HEK293 (cell line): ENCODE results near the gene ADAMTS8.

Experiments
- CTCF ChIA-PET: fragments of 350-600 bp; formaldehyde crosslinking; extraction: SDS; loops from one replicate; lab custom pipeline; 2021; ENCODE audit warnings: antibody characterized with exemption; lab: Yijun Ruan, JAX
- POLR2A ChIA-PET: fragments of 300-600 bp; formaldehyde crosslinking; extraction: SDS; loops from one replicate; lab custom pipeline; 2020; ENCODE audit warnings: antibody characterized with exemption, inconsistent platforms; lab: Yijun Ruan, JAX
- H3K27ac ChIP-seq: fragments of 200-500 bp; sonication (Bioruptor generic); 2 replicates; pipeline ENCODE4 v1.5.1; 2014; ENCODE audit warnings: low read depth, low read length, control low read depth, inconsistent platforms; ENCODE audit errors: extremely low read depth
- H3K36me3 ChIP-seq, 2 experiments: fragments of 200-500 bp in 1 of 2; sonication (Bioruptor generic) in 1 of 2; 1 replicate in 1 of 2; 2 replicates in 1 of 2; pipeline ENCODE4 v1.5.1; 2014 to 2017; ENCODE audit warnings: inconsistent platforms in 2 of 2, low read length in 2 of 2; ENCODE audit not compliant: control insufficient read depth in 2 of 2, insufficient read depth in 1 of 2
- H3K4me1 ChIP-seq: fragments of 200-500 bp; sonication (Bioruptor generic); 2 replicates; pipeline ENCODE4 v1.5.1; 2014; ENCODE audit warnings: mild to moderate bottlenecking, low read length, inconsistent platforms; ENCODE audit not compliant: control insufficient read depth, insufficient read depth
- H3K4me3 ChIP-seq: 2 replicates; pipeline ENCODE4 v1.5.1; 2011; ENCODE audit warnings: low read depth, mild to moderate bottlenecking, control low read depth, low read length, moderate library complexity
- H3K9me3 ChIP-seq: fragments of 200-500 bp; sonication (Bioruptor generic); 2 replicates; pipeline ENCODE4 v1.5.1; 2014; ENCODE audit warnings: low read depth, low read length, inconsistent platforms; ENCODE audit not compliant: control insufficient read depth, insufficient read depth
- GFI1B ChIP-seq: fragments of 450-650 bp; formaldehyde crosslinking; IDR thresholded peaks from 2 replicates; pipeline ENCODE4 v1.5.1; 2016; ENCODE audit warnings: missing biosample characterization, missing genetic modification characterization
- GLIS1 ChIP-seq: fragments of 450-650 bp; formaldehyde crosslinking; IDR thresholded peaks from 2 replicates; pipeline ENCODE4 v1.5.1; 2016; ENCODE audit warnings: missing biosample characterization, missing genetic modification characterization
- INSM2 ChIP-seq: fragments of 450-650 bp; formaldehyde crosslinking; IDR thresholded peaks from 2 replicates; pipeline ENCODE4 v1.5.1; 2016; ENCODE audit warnings: missing biosample characterization, missing genetic modification characterization
- KLF8 ChIP-seq: fragments of 450-650 bp; formaldehyde crosslinking; IDR thresholded peaks from 2 replicates; pipeline ENCODE4 v1.5.1; 2016; ENCODE audit warnings: missing biosample characterization, missing genetic modification characterization
- MEIS1 ChIP-seq: sonication (generic); formaldehyde crosslinking; IDR thresholded peaks from 2 replicates; pipeline ENCODE4 v1.8.1; 2022; ENCODE audit warnings: missing genetic modification reagents, mild to moderate bottlenecking, borderline replicate concordance
- OVOL3 ChIP-seq: fragments of 450-650 bp; formaldehyde crosslinking; IDR thresholded peaks from 2 replicates; pipeline ENCODE4 v1.5.1; 2016; ENCODE audit warnings: missing biosample characterization, missing genetic modification characterization
- PBX3 ChIP-seq: sonication (generic); formaldehyde crosslinking; IDR thresholded peaks from 2 replicates; pipeline ENCODE4 v1.8.1; 2022; ENCODE audit warnings: mild to moderate bottlenecking, moderate library complexity, missing genetic modification reagents
- ZNF140 ChIP-seq: fragments of 450-650 bp; formaldehyde crosslinking; IDR thresholded peaks from 2 replicates; pipeline ENCODE4 v1.5.1; 2016; ENCODE audit warnings: missing biosample characterization, missing genetic modification characterization
- ZNF174 ChIP-seq: fragments of 450-650 bp; formaldehyde crosslinking; IDR thresholded peaks from 2 replicates; pipeline ENCODE4 v1.5.0; 2017; ENCODE audit warnings: missing biosample characterization, mild to moderate bottlenecking, missing genetic modification characterization
- ZNF211 ChIP-seq: fragments of 450-650 bp; formaldehyde crosslinking; IDR thresholded peaks from 2 replicates; pipeline ENCODE4 v1.5.1; 2016; ENCODE audit warnings: low read depth, missing biosample characterization, missing genetic modification characterization
- ZNF221 ChIP-seq: fragments of 450-650 bp; formaldehyde crosslinking; IDR thresholded peaks from 2 replicates; pipeline ENCODE4 v1.5.1; 2017; ENCODE audit warnings: missing biosample characterization, missing genetic modification characterization, borderline replicate concordance
- ZNF398 ChIP-seq: fragments of 450-650 bp; formaldehyde crosslinking; IDR thresholded peaks from 2 replicates; pipeline ENCODE4 v1.5.1; 2017; ENCODE audit warnings: missing biosample characterization, missing genetic modification characterization
- ZNF555 ChIP-seq: fragments of 450-650 bp; formaldehyde crosslinking; conservative IDR thresholded peaks from 2 replicates; pipeline ENCODE4 v1.5.1; 2017; ENCODE audit warnings: missing biosample characterization, mild to moderate bottlenecking, missing genetic modification characterization, inconsistent platforms
- ZNF600 ChIP-seq: fragments of 450-650 bp; formaldehyde crosslinking; IDR thresholded peaks from 2 replicates; pipeline ENCODE4 v1.5.1; 2016; ENCODE audit warnings: missing biosample characterization, missing genetic modification characterization
- ZNF626 ChIP-seq: fragments of 450-650 bp; sonication (Bioruptor Pico); formaldehyde crosslinking; IDR thresholded peaks from 2 replicates; pipeline ENCODE4 v1.5.1; 2018; ENCODE audit warnings: missing biosample characterization, missing genetic modification characterization, inconsistent platforms
- ZNF639 ChIP-seq: fragments of 450-650 bp; formaldehyde crosslinking; IDR thresholded peaks from 2 replicates; pipeline ENCODE4 v1.5.1; 2016; ENCODE audit warnings: missing biosample characterization, missing genetic modification characterization
- ZNF776 ChIP-seq: fragments of 450-650 bp; formaldehyde crosslinking; IDR thresholded peaks from 2 replicates; pipeline ENCODE4 v1.5.0; 2017; ENCODE audit warnings: missing biosample characterization, missing genetic modification characterization, borderline replicate concordance
- ZNF785 ChIP-seq: fragments of 450-650 bp; formaldehyde crosslinking; IDR thresholded peaks from 2 replicates; pipeline ENCODE4 v1.5.1; 2016; ENCODE audit warnings: missing biosample characterization, missing genetic modification characterization

The ADAMTS8 gene

DNA sequence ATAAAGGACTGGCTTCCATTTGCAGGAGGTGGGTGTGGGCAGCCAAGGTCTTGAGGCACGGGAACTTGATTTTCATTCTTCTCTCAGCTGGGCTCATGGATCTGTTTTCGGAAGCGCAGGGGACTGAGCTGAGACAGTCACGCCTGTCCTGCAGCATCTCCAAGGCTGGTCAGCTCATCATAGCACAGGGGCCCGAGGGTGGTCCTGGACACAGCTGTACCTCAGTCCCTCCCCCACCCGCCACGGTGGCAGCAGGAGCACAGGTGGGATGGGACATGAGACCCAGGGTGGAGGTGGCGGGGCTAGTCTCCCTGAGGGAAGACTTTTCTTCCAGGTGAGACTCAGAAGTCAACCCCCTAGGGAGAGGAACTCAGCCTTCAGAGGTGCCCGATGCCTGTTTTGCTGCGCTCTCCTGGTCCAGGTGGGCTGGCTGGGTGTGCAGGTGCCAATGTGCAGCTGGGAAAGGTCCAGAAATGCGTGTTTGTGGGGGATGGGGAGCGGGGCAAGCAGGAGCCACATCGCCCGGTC lies 3.7 kb downstream of the ADAMTS8 start:
- ChIA-PET CTCF (interaction anchor here (0.9 to 2.7 kb wide), 2 partner anchors 107 to 212 kb away, joined by 3 to 9 read pairs; no protein-coding TSS in a partner anchor), POLR2A (no interaction called here)
- TF ChIP-seq ZNF221 (tag by site-specific recombination): no peak
- TF ChIP-seq OVOL3: no peak

DNA sequence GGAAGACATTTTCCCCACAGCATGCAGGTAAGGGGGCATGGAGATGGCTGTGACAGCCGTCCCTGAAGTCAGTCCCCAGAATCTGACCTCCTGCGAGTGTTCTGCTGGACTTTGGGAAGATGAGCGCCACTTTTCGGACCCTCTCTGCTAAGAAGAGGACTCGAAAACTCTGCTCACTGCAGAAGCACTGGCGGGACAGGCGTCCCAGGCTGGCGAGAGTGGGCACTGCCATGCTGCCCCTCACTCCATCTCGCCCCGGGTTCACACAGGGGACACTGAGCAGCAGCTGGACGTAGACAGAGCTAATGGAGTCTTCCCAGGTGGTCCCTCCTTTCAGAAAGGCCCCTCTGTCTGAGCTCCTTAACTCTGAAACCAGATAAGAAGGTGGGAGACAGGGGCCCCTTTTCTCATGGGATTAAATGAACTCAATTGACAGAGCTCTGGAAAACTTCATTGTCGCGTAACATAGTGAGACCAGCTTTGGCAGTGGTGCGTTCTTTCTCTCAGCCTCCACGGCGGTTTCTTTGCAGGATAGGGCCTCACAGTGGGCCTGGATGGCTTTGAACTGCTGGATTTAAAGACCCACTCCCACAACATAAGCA lies 4.8 kb downstream of the ADAMTS8 start:
- Histone ChIP-seq H3K27ac (no peak overlapping the region), H3K4me3 (no peak overlapping the region), H3K36me3 (no peaks in the 10 kb centered on the region), H3K4me1 (no peaks in the 10 kb centered on the region; the same call in 1 of the 2 replicates), H3K9me3 (no peaks in the 10 kb centered on the region)
- TF ChIP-seq INSM2 (tag by site-specific recombination) (no peak), PBX3 (no peak), ZNF174 (tag by site-specific recombination) (no peak), ZNF639 (tag by site-specific recombination) (no peak), KLF8 (tag by site-specific recombination) (no peak), ZNF555 (tag by site-specific recombination) (no peak), GLIS1 (tag by site-specific recombination) (no peak), ZNF140 (no peak), ZNF626 (no peak), MEIS1 (CRISPR knock-in tag) (no peak), ZNF398 (tag by site-specific recombination) (no peak)
- CTCF ChIA-PET: no interaction called here
- POLR2A ChIA-PET: no interaction called here

More for the DNA sequence above, 3.7 kb downstream of the ADAMTS8 start:
- Histone ChIP-seq H3K9me3 (no peaks in the 10 kb centered on the region), H3K36me3 (no peaks in the 10 kb centered on the region), H3K4me3 (no peak overlapping the region), H3K4me1 (no peaks in the 10 kb centered on the region; the same call in 1 of the 2 replicates), H3K27ac (no peak overlapping the region)

- CTCF ChIA-PET: interaction anchor here (1.0 kb wide), 1 partner anchor 9 kb away, joined by 3 read pairs; no protein-coding TSS in a partner anchor
These were observed 6.0 kb downstream of the ADAMTS8 start for GRCh38 chr11:130422251-130422995.

More at GRCh38 chr11:130422251-130422995, 6.0 kb downstream of the ADAMTS8 start:
- H3K27ac ChIP-seq: no peak overlapping the region
- H3K9me3 ChIP-seq: no peaks in the 10 kb centered on the region
- POLR2A ChIA-PET: no interaction called here
- no peaks in the 10 kb centered on the region for H3K36me3 ChIP-seq
- H3K4me1 ChIP-seq: no peaks in the 10 kb centered on the region; the same call in 1 of the 2 replicates
- TF ChIP-seq GFI1B (tag by site-specific recombination) (no peak), KLF8 (tag by site-specific recombination) (no peak), ZNF211 (tag by site-specific recombination) (no peak), ZNF600 (tag by site-specific recombination) (no peak), ZNF785 (tag by site-specific recombination) (no peak), ZNF776 (tag by site-specific recombination) (no peak)
- H3K4me3 ChIP-seq: no peak overlapping the region
